GM19468 (cell line): ENCODE data around the gene C5orf63.
"Not testable (repeated sequence)": the region's sequence is repeated elsewhere in the genome, so short reads cannot be mapped to it uniquely, and the experiment has no call there.

Source experiments
- ATAC-seq: cut with Tn5 transposase; IDR thresholded peaks from one replicate; pipeline ENCODE4 v1.9.1; 2021; ENCODE audit warnings: mild to moderate bottlenecking, moderate library complexity, moderate number of reproducible peaks; ENCODE audit not compliant: unreplicated experiment; ENCODE audit errors: extremely low read depth

Gene C5orf63

DNA sequence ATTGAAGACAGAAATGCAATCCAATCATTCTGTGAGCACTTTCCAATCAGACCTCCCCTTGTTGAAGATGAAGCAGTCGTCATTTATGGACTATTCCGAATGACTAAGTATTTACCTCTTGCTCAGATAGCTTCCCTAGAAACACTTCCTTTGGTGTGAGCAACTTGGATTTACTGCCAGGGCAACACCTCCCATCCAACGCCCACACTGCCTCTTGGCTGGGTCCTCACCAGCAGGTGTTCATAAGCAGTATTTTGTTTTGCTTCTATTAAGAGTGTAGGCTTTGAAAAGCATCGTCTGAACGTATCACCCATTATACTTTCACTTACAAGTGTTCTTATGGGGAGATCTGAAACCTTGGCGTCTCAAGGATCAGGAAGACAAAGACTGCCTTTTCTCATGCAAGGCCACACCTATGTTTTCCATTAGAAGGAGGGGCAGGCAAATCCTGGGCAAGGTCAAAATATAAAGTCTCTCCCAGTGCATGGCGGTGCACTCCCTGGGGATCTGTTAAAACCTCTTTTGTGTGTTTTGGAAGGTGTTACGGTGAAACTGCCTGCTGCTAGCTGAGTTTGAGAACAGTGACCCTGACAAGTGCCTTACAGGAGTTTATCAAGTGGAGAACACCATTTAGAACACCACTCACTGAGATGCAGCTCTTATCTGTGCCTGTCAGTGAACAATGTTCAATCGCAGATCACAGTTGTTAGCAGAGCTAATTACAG lies 32.3 kb downstream of the C5orf63 start:
- ATAC-seq, result no peak

DNA sequence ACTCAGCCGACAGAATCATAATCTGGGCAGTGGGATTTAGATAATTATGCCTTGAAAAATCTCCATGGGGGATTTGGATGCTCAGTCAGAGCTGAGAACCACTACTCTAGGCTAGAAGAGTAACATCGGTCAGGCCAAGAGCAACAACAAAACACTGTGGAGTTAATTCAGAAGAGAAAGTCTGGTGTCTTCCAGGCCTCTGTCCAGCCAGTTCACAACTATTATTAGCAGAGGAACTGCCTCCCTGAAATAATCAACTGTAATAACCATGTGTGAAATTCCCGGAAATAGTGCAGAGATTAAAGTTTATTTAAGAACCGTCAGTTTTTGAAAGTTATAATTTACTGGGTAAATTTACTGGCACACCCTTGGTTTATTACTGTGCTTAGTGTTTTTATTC lies 34.8 kb downstream of the C5orf63 start:
- ATAC-seq, result no peak

DNA sequence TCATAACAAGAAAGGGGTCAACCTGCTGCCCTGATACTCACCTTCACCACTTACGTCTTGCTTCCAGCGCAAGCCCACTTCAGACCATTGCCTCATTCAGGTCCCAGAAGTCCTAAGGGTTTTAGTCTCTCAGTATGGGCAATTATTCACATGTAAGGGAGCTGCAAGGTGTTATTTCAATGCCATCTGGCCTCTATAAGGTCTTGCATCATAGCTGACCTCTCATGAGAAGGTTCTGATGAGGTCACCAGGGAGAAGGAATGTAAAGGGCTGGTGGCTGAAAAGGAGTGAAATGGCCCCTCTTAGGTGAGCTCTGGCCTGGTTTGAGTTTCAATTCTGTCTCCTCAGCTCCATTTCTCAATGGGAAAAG lies 41.5 kb downstream of the C5orf63 start:
- ATAC-seq, result no peak

DNA sequence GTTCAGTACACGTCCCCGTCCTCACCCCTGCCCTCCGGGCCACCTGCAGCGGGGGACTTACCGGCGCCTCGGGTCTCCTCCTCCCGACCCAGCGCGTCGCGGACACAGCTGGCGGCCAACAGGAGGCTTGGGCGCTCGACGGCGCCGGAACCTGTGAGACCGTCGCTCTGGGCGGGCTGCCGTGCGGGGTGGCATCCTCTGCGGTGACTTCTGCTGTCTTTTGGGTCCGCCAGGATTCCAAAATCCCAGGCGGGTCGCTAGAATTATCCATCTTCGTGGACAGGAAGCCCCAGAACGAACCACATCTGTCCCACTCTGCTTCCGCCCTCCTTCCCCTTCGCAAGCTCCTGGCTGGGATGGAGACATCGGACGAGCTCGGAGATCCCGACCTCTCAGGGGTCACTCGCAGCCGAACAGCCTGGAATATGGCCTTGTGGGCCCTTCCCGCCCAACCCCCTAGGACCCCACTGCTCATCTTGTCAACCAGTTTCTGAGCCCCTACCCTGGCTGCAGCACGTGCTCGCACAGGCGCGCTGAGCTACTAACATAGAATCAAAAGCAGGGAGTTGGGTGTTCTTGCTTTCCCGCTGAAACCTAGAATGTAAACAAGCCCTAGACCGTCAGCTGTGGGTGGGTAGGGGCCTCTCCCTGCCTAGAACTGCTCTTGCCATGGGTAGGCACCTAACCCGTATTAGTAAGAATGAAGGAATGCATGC lies 42.0 kb downstream of the C5orf63 start:
- ATAC-seq, result no peak

DNA sequence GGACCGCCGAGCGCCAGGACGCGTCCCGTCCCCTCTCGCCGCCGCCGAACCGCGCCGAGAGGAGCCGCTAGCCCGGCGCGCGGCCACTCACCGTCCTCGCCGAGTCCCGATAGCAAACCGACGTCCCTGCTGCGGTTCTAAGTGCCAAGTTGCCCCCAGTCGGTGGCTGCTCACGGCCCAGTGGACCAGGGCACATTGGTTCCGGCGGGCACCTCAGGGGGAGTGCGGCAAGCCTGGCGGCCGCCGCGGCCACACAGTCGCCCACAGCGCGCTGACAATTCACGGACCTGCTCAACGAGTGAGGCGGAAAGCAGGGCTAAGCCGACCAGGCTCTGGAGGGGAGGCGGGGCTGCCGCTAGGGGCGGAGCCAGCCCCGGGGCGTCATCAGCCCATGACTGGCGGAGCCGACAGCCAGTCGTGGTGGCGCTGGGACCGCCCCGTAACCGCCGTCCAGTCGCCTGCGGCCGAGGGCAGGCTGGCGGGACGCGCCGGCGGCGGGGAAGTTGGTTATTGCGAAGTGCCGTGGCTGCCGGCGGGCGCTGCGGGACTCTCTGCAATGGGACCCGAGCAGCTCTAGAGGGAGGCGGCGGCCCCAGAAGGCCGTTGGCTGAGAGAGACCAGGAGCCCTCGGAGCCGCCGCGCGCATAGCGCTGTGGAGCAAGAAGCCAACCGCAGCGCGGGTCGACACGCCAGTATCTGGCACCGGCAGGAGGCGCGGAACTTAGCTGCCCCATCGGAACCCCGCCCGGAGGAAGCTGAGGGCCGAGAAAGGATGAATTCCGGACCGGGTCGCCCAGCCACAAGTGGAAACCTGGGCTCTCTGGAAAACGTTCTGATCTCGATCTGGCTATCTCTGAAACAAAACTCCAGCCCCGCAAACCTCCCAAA lies 42.8 kb downstream of the C5orf63 start, which contains the start of gene MARCHF3:
TSS of gene MARCHF3 (minus strand) at position 300 of the 888 bp plus-strand sequence. CDS start 112,387 bp downstream, outside the sequence.
- ATAC-seq, result peak; percentile 98

DNA sequence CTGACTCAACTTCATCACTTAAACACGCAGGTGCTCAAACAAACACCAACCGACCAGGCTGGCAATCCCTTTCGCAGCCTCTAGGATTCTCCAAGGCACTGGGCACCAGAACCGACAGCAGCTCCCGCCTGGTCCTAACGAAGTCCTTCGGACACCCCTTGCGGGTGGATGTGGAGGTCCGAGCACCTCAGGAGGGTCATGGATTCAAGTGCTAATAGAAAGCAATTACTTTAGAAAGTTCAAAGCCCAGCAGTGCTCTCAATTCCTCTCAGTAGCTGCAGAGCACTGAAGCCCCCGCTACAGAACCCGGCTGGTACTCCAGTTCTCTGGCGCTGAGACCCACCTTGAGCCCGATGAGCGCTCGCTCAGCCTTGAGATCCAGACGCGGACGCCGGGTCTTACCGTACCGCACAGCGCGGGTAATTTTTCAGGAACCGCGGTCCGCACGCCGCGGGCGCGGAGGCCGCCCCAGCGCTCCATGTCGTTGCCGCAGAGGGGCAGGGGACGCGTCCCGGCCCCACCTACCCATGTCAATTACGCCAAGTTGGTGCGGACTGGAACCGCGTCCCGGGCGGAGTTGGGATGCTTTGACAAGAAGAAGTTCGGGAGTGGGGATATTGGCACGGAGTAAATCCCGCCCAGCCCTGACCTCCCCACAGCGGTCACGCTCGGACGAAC lies 43.6 kb downstream of the C5orf63 start:
- no peak for ATAC-seq

DNA sequence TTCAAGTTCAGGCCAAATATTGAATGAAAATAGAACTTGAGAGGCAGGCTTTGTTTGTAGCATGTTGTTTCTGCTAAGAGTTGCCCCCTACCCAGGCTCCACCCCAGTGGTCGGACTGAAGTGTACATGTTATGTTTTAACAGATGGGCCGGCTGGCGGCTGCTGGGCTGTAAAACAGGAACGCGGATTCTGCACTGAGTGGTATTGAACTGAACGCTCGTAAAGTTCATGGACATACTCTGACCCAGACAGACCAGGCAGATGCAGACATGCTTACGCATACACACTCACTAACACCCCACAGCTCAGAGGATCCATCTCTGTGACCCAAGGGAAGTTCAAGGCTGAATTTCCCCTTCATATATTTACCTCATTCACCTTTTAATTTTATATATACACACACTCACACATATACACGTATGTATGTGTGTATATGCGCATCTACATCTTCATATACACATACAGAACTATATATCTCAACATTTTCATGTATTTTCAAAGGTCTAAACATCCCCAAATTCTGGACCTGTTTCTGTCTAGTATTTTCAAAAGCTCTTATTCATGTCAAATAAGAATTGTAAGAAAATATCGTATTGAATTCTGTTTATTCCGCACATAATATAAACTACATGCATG lies 44.4 kb downstream of the C5orf63 start:
- ATAC-seq, result no peak

DNA sequence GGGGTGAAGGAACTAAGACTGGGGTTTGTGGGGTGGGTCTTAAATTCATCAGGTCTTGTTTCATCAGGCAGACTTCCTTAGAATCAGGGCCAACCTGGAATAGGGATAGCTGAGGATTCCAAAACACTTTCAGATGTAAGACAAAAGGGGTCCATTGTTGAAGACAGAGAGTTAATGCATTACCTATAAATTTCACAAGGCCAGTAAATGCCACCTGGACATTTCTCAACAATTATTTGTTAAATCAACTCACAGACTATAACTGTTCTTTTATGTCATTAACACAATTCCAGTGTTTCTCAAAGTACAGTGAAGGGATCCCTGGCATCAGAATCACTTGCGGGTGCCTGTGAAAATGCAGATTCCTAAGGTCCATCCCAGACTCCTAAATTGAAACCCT lies 45.8 kb downstream of the C5orf63 start:
- ATAC-seq, result no peak

DNA sequence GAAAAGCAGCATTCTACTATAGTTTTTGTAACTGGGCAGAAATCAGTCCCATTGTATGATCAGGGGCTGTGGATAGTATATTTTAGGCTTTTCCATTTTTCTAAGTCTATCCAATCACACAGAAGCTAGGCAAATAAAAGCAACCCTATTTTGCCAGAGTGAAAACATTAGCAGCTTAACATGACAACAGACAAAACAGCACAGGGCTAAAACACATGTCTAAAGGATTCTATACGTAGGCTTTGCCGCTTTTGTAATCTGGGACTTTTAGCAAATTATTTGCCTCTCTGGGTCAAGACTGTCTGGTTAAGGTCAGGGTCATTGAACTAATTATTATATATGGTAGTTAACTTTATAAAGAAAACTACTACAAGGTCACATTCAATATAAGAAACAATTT lies 47.1 kb downstream of the C5orf63 start:
- no peak for ATAC-seq

DNA sequence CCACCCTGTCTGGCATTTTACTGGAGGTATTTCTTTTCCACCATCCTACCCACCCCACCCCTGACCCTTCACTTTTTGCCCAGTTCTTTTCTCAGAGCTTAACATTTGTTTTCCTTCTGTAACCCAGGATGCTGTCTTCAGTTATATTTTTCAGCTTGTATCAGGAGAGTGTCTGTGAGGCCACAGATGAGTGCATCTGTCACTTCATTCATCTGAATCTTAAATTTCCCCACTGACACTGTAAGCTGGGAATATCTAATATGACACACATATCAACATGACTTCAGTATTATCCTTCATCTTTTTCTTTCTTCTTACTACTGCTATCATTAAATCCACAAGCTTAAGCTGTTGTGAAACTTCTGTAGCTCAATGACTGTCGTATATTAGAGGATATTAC lies 47.8 kb downstream of the C5orf63 start:
- no peak for ATAC-seq

DNA sequence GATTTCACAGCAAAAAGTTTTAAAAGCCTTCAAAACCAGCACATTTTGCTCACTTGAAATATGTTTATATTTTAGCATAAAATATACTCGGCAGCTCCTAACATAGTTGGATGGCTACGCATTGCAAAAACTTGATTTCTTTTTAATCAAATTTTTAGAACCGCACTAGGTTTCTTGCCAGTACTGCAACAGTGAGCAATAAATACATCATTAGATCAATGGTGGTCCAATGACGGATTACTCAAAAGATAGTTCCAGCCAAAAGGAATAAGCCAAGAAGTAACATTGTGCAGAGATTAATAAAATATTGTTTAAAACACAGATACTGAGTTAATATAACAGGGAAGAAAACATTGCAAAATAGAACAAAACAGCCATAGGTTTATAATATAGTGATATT lies 48.5 kb downstream of the C5orf63 start:
- ATAC-seq, result no peak

DNA sequence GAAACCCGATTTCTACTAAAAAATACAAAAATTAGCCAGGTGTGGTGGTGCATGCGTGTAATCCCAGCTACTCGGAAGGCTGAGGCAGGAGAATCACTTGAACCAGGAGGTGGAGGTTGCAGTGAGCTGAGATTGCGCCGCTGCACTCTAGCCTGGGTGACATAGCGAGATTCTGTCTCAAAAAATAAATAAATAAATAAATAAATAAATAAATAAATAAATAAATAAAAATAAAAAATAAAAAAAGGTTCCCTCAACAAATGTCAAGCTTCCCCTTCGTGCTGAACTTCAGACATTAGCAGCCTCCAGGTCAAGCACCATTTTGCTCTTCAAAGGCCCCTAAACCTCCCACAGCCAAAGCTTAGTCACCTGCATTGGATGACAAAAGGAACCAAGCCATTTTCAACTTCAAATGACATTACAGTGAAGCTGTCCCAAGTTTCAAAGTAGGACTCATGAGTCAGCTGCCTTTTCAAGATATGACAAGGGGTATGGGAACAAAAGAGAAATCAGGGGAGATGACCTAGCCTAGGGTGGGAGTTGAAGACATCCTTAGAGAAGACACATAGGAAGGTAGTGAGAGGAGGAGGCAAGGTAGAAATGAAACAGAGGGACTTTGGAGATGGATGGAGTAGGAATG lies 49.6 kb downstream of the C5orf63 start:
- not testable (repeated sequence) for ATAC-seq

DNA sequence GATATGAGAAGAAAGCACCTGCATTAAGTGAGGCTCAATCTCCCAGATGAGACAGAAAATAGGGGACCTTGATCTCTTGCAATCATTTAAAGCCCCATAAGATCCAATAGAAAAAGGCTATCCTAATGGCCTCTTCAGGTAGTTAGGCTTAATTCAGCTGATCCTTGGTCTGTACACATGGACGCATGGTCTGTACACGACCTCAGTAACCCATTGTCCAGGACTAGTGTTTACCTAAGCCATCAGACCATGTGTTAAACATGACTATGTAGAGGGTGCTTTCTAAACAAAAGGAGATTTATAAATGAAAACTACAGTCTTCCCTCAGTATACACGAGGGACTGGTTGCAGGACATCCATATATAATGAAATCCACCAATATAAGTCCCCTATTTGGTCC lies 50.5 kb downstream of the C5orf63 start:
- ATAC-seq, result no peak

DNA sequence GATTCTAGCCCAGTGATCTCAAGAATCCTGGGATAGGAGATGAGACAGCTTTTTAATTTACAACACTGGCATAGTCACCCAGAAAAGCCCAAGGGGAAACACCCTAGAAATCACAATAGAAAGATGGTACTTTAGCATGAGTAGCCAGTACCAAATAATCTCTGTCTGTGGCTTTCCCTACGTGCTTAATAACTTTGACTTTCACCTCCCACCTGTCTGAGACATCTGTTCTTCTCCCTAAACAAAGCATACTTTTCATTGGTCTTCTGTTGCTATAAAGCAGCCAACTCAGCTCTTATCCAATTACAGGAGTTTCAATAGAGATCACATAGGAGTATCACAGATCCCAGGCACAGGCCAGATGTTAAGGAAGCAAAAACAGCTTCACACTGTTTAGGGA lies 53.4 kb downstream of the C5orf63 start:
- ATAC-seq, result peak; percentile 45

DNA sequence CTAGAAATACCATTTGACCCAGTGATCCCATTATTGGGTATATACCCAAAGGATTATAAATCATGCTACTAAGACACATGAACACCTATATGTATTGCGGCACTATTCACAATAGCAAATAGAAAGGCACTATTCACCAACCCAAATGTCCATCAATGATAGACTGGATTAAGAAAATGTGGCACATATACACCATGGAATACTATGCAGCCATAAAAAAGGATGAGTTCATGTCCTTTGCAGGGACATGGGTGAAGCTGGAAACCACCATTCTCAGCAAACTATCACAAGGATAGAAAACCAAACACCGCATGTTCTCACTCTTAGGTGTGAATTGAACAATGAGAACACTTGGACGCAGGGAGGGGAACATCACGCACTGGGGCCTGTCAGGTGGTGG lies 56.6 kb downstream of the C5orf63 start:
- ATAC-seq, result not testable (repeated sequence)

DNA sequence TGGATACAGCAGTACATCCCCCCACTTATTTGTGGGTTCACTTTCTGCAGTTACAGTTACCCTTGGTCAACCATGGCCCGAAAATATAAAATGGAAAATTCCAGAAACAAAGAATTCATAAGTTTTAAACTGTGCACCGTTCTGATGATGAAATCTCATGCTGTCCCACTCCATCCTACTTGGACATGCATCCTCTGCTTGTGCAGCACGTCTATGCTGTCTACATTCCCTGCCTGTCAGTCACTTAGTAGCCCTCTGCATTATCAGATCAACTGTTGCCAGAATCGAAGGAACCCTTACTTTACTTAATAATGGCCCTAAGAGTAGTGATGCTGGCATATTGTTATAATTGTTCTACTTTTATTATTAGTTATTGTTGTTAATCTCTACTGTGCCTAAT lies 57.6 kb downstream of the C5orf63 start:
- ATAC-seq, result no peak

DNA sequence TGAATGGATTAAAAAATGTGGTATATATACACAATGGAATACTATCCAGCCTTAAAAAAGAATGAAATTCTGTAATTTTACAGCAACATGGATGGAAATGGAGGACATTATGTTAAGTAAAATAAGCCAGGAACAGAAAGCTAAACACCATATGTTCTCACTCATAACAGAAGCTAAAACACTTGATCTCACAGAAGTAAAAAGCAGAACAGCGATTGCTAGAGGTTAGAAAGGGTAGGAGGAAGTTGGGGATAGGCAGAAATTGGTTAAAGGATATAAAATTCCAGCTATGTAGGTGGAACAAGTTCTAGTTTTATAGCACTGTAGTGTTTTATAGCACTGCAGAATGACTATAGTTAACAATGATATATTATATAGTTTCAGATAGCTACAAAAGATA lies 58.7 kb downstream of the C5orf63 start:
- no peak for ATAC-seq

DNA sequence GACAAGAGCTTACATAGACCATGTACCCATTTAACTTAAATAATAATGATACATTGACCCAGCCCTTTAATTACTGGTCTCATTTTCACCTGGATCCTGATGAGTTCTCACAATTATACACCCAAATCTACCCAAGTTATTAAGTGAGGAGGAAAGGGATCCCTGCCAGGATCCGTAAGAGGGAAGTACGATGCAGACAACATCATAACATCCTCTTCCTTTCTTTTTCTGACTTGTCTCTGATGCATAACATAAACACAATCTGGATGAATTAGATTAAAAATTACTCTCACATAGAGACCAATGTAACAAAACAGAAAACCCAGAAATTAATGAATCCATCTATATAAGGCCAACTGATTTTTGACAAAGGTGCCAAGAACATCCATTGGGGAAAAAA lies 59.9 kb downstream of the C5orf63 start:
- ATAC-seq, result no peak

DNA sequence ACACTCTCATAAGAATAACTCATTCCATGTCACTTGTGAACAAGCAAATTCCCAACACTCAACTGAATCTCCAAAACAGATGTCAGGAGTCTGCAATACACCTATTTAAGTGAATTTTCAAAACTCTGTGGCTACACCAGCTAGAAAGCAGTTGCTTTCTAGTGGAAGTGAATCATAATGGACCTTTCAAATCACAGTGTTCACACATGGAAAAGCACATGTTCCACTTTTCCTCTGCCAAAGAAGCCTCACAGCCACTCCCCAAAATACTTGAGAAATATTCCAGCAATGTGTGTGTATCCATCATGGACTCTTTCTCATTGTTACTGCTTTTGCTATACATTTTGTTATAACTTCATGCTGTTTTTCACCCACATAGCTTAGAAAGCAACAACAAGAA lies 60.4 kb downstream of the C5orf63 start:
- ATAC-seq, result no peak
